ENCODE measurements around the gene DLG5.

DLG5 gene

GRCh38 chr10:77926566-77927401 is at the start of gene DLG5:
DLG5 (minus strand) TSS chr10:77926755; CDS start chr10:77926520, 235 bp downstream.
- no peak for DNase-seq (ENCODE audit: low read depth in 2 of 2)

GRCh38 chr10:77975086-77975666 is 48.6 kb upstream of the DLG5 start:
- DNase-seq (ENCODE audit: low read depth in 2 of 2): no peak

- DNase-seq (ENCODE audit: low read depth in 2 of 2): no peak
Observed at GRCh38 chr10:77974396-77975074, 48.0 kb upstream of the DLG5 start.

GRCh38 chr10:77973276-77973675 is 46.7 kb upstream of the DLG5 start:
- DNase-seq (ENCODE audit: low read depth in 2 of 2): no peak

GRCh38 chr10:77972148-77972547 is 45.6 kb upstream of the DLG5 start:
- DNase-seq (ENCODE audit: low read depth in 2 of 2): no peak

- no peak for DNase-seq (ENCODE audit: low read depth in 2 of 2)
Observed at GRCh38 chr10:77971804-77972144, 45.2 kb upstream of the DLG5 start.

GRCh38 chr10:77970869-77971803 is 44.6 kb upstream of the DLG5 start:
- DNase-seq (ENCODE audit: low read depth in 2 of 2): no peak

GRCh38 chr10:77969114-77969513 is 42.6 kb upstream of the DLG5 start:
- DNase-seq (ENCODE audit: low read depth in 2 of 2): no peak

- no peak for DNase-seq (ENCODE audit: low read depth in 2 of 2)
Observed at GRCh38 chr10:77967611-77968022, 41.1 kb upstream of the DLG5 start.

- DNase-seq (ENCODE audit: low read depth in 2 of 2): no peak
Observed at GRCh38 chr10:77965294-77965693, 38.7 kb upstream of the DLG5 start.

- no peak for DNase-seq (ENCODE audit: low read depth in 2 of 2)
Observed at GRCh38 chr10:77964811-77965210, 38.3 kb upstream of the DLG5 start.

GRCh38 chr10:77963901-77964300 is 37.3 kb upstream of the DLG5 start:
- DNase-seq (ENCODE audit: low read depth in 2 of 2): no peak

GRCh38 chr10:77962350-77963146 is 36.0 kb upstream of the DLG5 start:
- no peak for DNase-seq (ENCODE audit: low read depth in 2 of 2)

GRCh38 chr10:77961668-77962067 is 35.1 kb upstream of the DLG5 start:
- no peak for DNase-seq (ENCODE audit: low read depth in 2 of 2)

- DNase-seq (ENCODE audit: low read depth in 2 of 2): no peak
Observed at GRCh38 chr10:77960829-77961329, 34.3 kb upstream of the DLG5 start.

GRCh38 chr10:77959887-77960455 is 33.4 kb upstream of the DLG5 start:
- DNase-seq (ENCODE audit: low read depth in 2 of 2): no peak

- DNase-seq (ENCODE audit: low read depth in 2 of 2): no peak
Observed at GRCh38 chr10:77959384-77959783, 32.8 kb upstream of the DLG5 start.

- DNase-seq (ENCODE audit: low read depth in 2 of 2): no peak
Observed at GRCh38 chr10:77955136-77955535, 28.6 kb upstream of the DLG5 start.

GRCh38 chr10:77949167-77949566 is 22.6 kb upstream of the DLG5 start:
- no peak for DNase-seq (ENCODE audit: low read depth in 2 of 2)

GRCh38 chr10:77946084-77946483 is 19.5 kb upstream of the DLG5 start:
- no peak for DNase-seq (ENCODE audit: low read depth in 2 of 2)

Data from stimulated activated CD8-positive, alpha-beta memory T cell treated with anti-CD3 and anti-CD28 coated beads, Interleukin-2, amount 100 ng/mL, for 1 hour (primary cell).